ENCODE results near the gene EGLN2. TPM values are rescaled to one million over a fixed set of nuclear protein-coding genes. Genes with fewer than 3 reads are reported as not detected.

The EGLN2 gene
- polyA plus RNA-seq (2012; ENCODE audit: low read depth, missing spikeins): 51.5 TPM

GRCh38 chr19:40798683-40799557 is at the start of gene EGLN2:
TSS of gene EGLN2 (plus strand) at chr19:40799191. CDS start at chr19:40800573, 1,382 bp downstream.
- peak; percentile 99 for FAIRE-seq
- DNase-seq (ENCODE audit: insufficient read length, low spot score): peak; percentile 88
- TF ChIP-seq PAX5 (IDR thresholded peaks at IDR 0.05; ENCODE audit: insufficient read depth, low read length, severe bottlenecking) (no peak), TAF1 (IDR thresholded peaks at IDR 0.05; ENCODE audit: low read depth, low read length) (no peak; the same call in 1 of the 2 replicates), POLR2A (IDR thresholded peaks at IDR 0.05; ENCODE audit: low read depth, low read length) (no peak), POLR2AphosphoS5 (IDR thresholded peaks at IDR 0.05; ENCODE audit: low read depth, low read length) (no peak; the same call in 1 of the 2 replicates), POU2F2 (IDR thresholded peaks at IDR 0.05; ENCODE audit: low read depth, low read length) (peak; percentile 85), SPI1 (IDR thresholded peaks at IDR 0.05; ENCODE audit: low read depth, low read length) (0 out of 2 replicates have a peak, but pooled peaks have one; percentile 28)

- DNase-seq (ENCODE audit: insufficient read length, low spot score) (peak; percentile 90), FAIRE-seq (peak; percentile 94)
- TF ChIP-seq POU2F2 (IDR thresholded peaks at IDR 0.05; ENCODE audit: low read depth, low read length) (no peak), TAF1 (IDR thresholded peaks at IDR 0.05; ENCODE audit: low read depth, low read length) (peak; percentile 92), PAX5 (IDR thresholded peaks at IDR 0.05; ENCODE audit: insufficient read depth, low read length, severe bottlenecking) (no peak), SPI1 (IDR thresholded peaks at IDR 0.05; ENCODE audit: low read depth, low read length) (no peak), POLR2A (IDR thresholded peaks at IDR 0.05; ENCODE audit: low read depth, low read length) (peak; percentile 22; the same call in 1 of the 2 replicates), POLR2AphosphoS5 (IDR thresholded peaks at IDR 0.05; ENCODE audit: low read depth, low read length) (no peak; the same call in 1 of the 2 replicates)
Observed at GRCh38 chr19:40750058-40750873, 48.7 kb upstream of the EGLN2 start, which contains the start of gene ACTMAP. TSS of gene ACTMAP (minus strand) at chr19:40750477. CDS start at chr19:40749803, 674 bp downstream.

- DNase-seq (ENCODE audit: insufficient read length, low spot score) (peak; percentile 81), FAIRE-seq (no peak)
- TF ChIP-seq PAX5 (IDR thresholded peaks at IDR 0.05; ENCODE audit: insufficient read depth, low read length, severe bottlenecking): peak; percentile 49
- TF ChIP-seq POU2F2 (IDR thresholded peaks at IDR 0.05; ENCODE audit: low read depth, low read length): 0 out of 2 replicates have a peak, but pooled peaks have one; percentile 14
- peak; percentile 74 for TF ChIP-seq TAF1 (IDR thresholded peaks at IDR 0.05; ENCODE audit: low read depth, low read length)
- peak; percentile 89 for TF ChIP-seq POLR2AphosphoS5 (IDR thresholded peaks at IDR 0.05; ENCODE audit: low read depth, low read length)
- TF ChIP-seq POLR2A (IDR thresholded peaks at IDR 0.05; ENCODE audit: low read depth, low read length): peak; percentile 77
- TF ChIP-seq SPI1 (IDR thresholded peaks at IDR 0.05; ENCODE audit: low read depth, low read length): no peak; the same call in 1 of the 2 replicates
Observed at GRCh38 chr19:40750874-40751537, 48.0 kb upstream of the EGLN2 start, which contains the start of gene SNRPA. TSS of gene SNRPA (plus strand) at chr19:40751203. CDS start at chr19:40751409, 206 bp downstream.

- DNase-seq (ENCODE audit: insufficient read length, low spot score) (no peak), FAIRE-seq (no peak)
- TF ChIP-seq POLR2AphosphoS5 (IDR thresholded peaks at IDR 0.05; ENCODE audit: low read depth, low read length): no peak
- no peak for TF ChIP-seq POLR2A (IDR thresholded peaks at IDR 0.05; ENCODE audit: low read depth, low read length)
Observed at GRCh38 chr19:40752257-40752781, 46.7 kb upstream of the EGLN2 start.

GRCh38 chr19:40754611-40755247 is 44.3 kb upstream of the EGLN2 start:
- FAIRE-seq: no peak

GRCh38 chr19:40755248-40755624 is 43.8 kb upstream of the EGLN2 start:
- TF ChIP-seq SPI1 (IDR thresholded peaks at IDR 0.05; ENCODE audit: low read depth, low read length) (no peak), POLR2A (IDR thresholded peaks at IDR 0.05; ENCODE audit: low read depth, low read length) (no peak), POU2F2 (IDR thresholded peaks at IDR 0.05; ENCODE audit: low read depth, low read length) (no peak), PAX5 (IDR thresholded peaks at IDR 0.05; ENCODE audit: insufficient read depth, low read length, severe bottlenecking) (no peak), POLR2AphosphoS5 (IDR thresholded peaks at IDR 0.05; ENCODE audit: low read depth, low read length) (no peak)
- FAIRE-seq (no peak), DNase-seq (ENCODE audit: insufficient read length, low spot score) (no peak)

More at GRCh38 chr19:40754611-40755247, 44.3 kb upstream of the EGLN2 start:
- no peak for DNase-seq (ENCODE audit: insufficient read length, low spot score)
- TF ChIP-seq POLR2A (IDR thresholded peaks at IDR 0.05; ENCODE audit: low read depth, low read length): no peak
- TF ChIP-seq SPI1 (IDR thresholded peaks at IDR 0.05; ENCODE audit: low read depth, low read length): no peak
- TF ChIP-seq PAX5 (IDR thresholded peaks at IDR 0.05; ENCODE audit: insufficient read depth, low read length, severe bottlenecking): no peak
- TF ChIP-seq TAF1 (IDR thresholded peaks at IDR 0.05; ENCODE audit: low read depth, low read length): no peak
- 0 out of 2 replicates have a peak, but pooled peaks have one; percentile 7 for TF ChIP-seq POU2F2 (IDR thresholded peaks at IDR 0.05; ENCODE audit: low read depth, low read length)
- TF ChIP-seq POLR2AphosphoS5 (IDR thresholded peaks at IDR 0.05; ENCODE audit: low read depth, low read length): no peak

GRCh38 chr19:40755791-40756190 is 43.2 kb upstream of the EGLN2 start:
- no peak for DNase-seq (ENCODE audit: insufficient read length, low spot score)
- TF ChIP-seq POU2F2 (IDR thresholded peaks at IDR 0.05; ENCODE audit: low read depth, low read length): no peak
- TF ChIP-seq SPI1 (IDR thresholded peaks at IDR 0.05; ENCODE audit: low read depth, low read length): peak; percentile 9; the same call in 1 of the 2 replicates
- no peak for TF ChIP-seq PAX5 (IDR thresholded peaks at IDR 0.05; ENCODE audit: insufficient read depth, low read length, severe bottlenecking)
- FAIRE-seq: no peak

GRCh38 chr19:40756502-40757110 is 42.4 kb upstream of the EGLN2 start:
- DNase-seq (ENCODE audit: insufficient read length, low spot score) (no peak), FAIRE-seq (no peak)
- 0 out of 2 replicates have a peak, but pooled peaks have one; percentile 34 for TF ChIP-seq POLR2A (IDR thresholded peaks at IDR 0.05; ENCODE audit: low read depth, low read length)
- no peak for TF ChIP-seq SPI1 (IDR thresholded peaks at IDR 0.05; ENCODE audit: low read depth, low read length)

All from GM12891 (cell line).